ENCODE measurements around the gene APLNR. TPM values are rescaled to one million over a fixed set of nuclear protein-coding genes. Genes with fewer than 3 reads are reported as not detected.
"Not testable (repeated sequence)": the region's sequence is repeated elsewhere in the genome, so short reads cannot be mapped to it uniquely, and the experiment has no call there.

APLNR gene
- not detected in 2 replicates for total RNA-seq

DNA sequence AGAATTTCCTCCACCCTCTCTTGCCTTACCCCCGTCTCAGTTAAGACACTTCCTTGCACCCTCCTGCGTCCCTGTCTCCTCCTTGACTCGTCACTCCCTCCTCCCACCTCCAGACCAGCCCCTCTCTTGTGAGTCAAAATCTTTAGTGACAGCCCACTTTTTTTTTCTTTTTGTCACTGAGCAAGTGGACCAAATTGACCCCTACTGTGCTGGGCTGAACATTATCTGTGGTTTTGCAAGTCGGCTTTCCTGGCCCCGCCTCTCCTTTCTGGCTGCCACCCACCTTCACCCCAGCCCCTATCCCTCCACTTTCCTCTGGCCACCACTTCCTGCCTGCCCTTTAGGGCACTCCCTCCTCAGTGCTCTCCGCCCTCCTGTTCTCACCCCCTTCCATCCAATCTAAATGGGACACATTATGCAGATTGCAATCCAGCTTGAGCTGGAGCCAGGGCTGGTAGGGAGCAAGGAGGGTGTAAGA lies at the start of gene APLNR:
Gene APLNR, minus strand, starts transcription at position 47 of the 478 bp plus-strand sequence. CDS start 246 bp downstream, outside the sequence.
- TF ChIP-seq, protein P1, sequence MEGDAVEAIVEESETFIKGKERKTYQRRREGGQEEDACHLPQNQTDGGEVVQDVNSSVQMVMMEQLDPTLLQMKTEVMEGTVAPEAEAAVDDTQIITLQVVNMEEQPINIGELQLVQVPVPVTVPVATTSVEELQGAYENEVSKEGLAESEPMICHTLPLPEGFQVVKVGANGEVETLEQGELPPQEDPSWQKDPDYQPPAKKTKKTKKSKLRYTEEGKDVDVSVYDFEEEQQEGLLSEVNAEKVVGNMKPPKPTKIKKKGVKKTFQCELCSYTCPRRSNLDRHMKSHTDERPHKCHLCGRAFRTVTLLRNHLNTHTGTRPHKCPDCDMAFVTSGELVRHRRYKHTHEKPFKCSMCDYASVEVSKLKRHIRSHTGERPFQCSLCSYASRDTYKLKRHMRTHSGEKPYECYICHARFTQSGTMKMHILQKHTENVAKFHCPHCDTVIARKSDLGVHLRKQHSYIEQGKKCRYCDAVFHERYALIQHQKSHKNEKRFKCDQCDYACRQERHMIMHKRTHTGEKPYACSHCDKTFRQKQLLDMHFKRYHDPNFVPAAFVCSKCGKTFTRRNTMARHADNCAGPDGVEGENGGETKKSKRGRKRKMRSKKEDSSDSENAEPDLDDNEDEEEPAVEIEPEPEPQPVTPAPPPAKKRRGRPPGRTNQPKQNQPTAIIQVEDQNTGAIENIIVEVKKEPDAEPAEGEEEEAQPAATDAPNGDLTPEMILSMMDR (IDR thresholded peaks at IDR 0.05; ENCODE audit: insufficient read depth, low read depth, low read length), result no peak
- H3K4me3 ChIP-seq (ENCODE audit: low read depth, low read length), result no peak within 1 kb of the TSS
- DNase-seq (ENCODE audit: low read depth), result no peak

GRCh38 chr11:57283231-57283990 lies 46.4 kb upstream of the APLNR start:
- TF ChIP-seq, protein P1 (IDR thresholded peaks at IDR 0.05; ENCODE audit: insufficient read depth, low read depth, low read length), result no peak
- DNase-seq (ENCODE audit: low read depth), result no peak

DNA sequence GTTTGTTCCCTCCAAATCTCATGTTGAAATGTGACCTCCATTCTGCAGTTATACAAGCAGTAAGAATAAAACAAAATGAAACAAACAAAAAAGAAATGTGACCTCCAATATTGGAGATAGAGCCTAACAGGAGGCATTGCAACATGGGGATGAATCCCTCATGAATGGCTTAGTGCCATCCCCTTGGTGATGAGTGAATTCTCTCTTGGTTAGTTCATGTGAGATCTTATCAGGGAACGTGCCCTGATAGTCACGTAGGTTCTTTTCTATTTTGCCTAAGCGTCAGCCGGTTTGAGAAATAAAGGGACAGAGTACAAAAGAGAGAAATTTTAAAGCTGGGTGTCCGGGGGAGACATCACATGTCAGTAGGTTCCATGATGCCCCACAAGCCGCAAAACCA lies 44.5 kb upstream of the APLNR start:
- not testable (repeated sequence) for DNase-seq (ENCODE audit: low read depth); H3K4me3 ChIP-seq (ENCODE audit: low read depth, low read length)

More at GRCh38 chr11:57283231-57283990, 46.4 kb upstream of the APLNR start:
- H3K4me3 ChIP-seq (ENCODE audit: low read depth, low read length), result no peak overlapping the region

DNA sequence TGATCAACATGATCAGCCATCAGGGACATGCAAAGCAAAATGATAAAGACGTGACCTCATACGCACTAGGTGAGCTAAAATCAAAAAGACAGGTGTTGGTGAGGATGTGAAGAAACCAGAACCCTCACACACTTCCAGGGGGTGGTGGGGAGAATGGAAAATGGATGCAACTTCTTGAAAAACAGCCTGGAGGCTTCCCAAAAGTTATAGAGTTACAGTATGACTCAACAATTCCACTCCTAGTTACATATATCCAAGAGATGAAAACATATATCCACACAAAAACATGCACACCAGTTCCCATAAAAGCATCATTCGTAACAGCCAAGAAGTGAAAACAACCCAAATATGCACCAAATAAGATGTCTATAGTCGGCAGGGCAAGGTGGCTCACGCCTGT lies 42.1 kb upstream of the APLNR start:
- H3K4me3 ChIP-seq (ENCODE audit: low read depth, low read length), result no peak overlapping the region
- TF ChIP-seq, protein P1 (IDR thresholded peaks at IDR 0.05; ENCODE audit: insufficient read depth, low read depth, low read length), result no peak
- peak; percentile 54 for DNase-seq (ENCODE audit: low read depth)

DNA sequence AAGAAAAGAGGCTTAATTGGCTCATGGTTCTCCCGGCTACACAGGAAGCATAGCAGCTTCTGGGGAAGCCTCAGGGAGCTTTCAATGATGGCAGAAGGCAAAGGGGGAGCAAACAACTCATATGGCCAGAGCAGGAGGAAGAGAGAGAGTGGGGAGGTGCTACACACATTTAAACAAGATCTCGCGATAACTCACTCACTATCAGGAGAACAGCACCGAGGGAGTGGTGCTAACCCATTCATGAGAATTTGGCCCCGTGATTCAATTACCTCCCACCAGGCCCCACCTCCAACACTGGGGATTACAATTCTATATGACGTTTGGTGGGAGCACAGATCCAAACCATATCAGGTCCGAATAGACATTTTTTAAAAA lies 41.7 kb upstream of the APLNR start:
- TF ChIP-seq, protein P1 (IDR thresholded peaks at IDR 0.05; ENCODE audit: insufficient read depth, low read depth, low read length), result no peak

GRCh38 chr11:57277845-57278720 lies 41.0 kb upstream of the APLNR start:
- peak; percentile 87 for DNase-seq (ENCODE audit: low read depth)
- peak overlapping the region; percentile 42 for H3K4me3 ChIP-seq (ENCODE audit: low read depth, low read length)
- TF ChIP-seq, protein P1 (IDR thresholded peaks at IDR 0.05; ENCODE audit: insufficient read depth, low read depth, low read length), result peak; percentile 93

More for the DNA sequence above, 41.7 kb upstream of the APLNR start:
- H3K4me3 ChIP-seq (ENCODE audit: low read depth, low read length), result no peak overlapping the region
- no peak for DNase-seq (ENCODE audit: low read depth)

Data from fibroblast of villous mesenchyme (primary cell).